ENCODE data around the gene TMEM125. TPM values are rescaled to one million over a fixed set of nuclear protein-coding genes. Genes with fewer than 3 reads are reported as not detected.

TMEM125 gene
- total RNA-seq (2012; rRNA removed) (under 0.01 TPM in 1 of 2 replicates, not detected in the other), polyA plus RNA-seq (2012; rRNA removed) (0.03 and 0.10 TPM in 2 replicates), Bru-seq, nascent RNA (percentile 13 among the genes with signal in this experiment), BruChase-seq, experiment 1, labeled RNA remaining after a 6-hour chase (percentile 12 among the genes with signal in this experiment), BruChase-seq, experiment 2, labeled RNA remaining after a 2-hour chase (not detected)
- 0.09 and 0.14 TPM in 2 replicates for polyA plus RNA-seq (2012; cell fraction: cytosol; rRNA removed)
- 0.06 and 0.24 TPM in 2 replicates for polyA plus RNA-seq (2012; cell fraction: nucleus; rRNA removed; ENCODE audit: low replicate concordance)
- long read RNA-seq: 0 reads

DNA sequence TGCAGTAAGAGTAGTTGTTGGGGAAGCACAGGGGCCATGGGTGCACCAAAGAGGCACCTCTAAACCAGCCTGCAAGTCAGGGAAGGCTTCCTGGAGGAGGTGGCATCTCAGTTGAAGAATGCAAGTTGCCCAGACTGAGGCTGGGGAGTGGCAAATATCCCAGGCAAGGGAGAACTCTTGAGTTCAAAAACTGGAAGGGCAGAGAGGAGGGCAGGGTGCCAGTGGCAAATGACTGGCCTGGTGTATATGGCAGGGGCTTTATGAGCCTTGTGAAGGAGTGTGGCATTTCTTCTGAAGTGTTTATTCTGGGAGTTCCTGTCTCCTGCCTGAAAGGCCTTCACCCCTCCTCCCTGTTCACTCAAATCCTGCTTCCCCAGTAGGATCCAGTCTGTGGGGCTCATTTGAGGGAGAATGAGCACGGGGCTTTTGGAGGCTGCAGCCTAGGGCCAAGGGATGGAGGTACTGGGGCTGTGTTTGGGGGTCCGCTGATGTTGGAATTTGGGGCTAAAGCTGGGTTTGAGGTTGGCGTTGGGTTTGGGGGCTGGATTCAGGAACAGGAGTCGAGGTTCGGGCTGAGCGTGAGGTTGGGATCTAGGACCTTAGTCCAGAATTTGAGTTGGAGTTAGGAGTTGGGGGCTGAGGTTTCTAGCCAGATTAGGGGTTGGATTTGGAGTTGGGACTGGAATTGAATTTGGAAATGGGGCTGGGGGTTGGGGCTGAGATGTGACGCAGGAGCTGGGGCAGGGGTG, at the start of gene TMEM125:
TSS of gene TMEM125 (plus strand) at position 357 of the 749 bp plus-strand sequence. CDS start 2,740 bp downstream, outside the sequence.
- Histone ChIP-seq H3K4me2 (ENCODE audit: low read depth, low read length) (no peak within 1 kb of the TSS; the same call in 1 of the 2 replicates), H3K4ac (ENCODE audit: low read depth, low read length) (no peak within 1 kb of the TSS)
- TF ChIP-seq RFX5 (IDR thresholded peaks at IDR 0.05; ENCODE audit: low read depth, low read length): no peak
- no peak for TF ChIP-seq CHD1 (IDR thresholded peaks at IDR 0.05; ENCODE audit: low read depth, low read length)
- no peak for TF ChIP-seq FOS (IDR thresholded peaks at IDR 0.05; ENCODE audit: low read depth, low read length)
- no peak for TF ChIP-seq RAD21 (IDR thresholded peaks at IDR 0.05; ENCODE audit: low read length)
- TF ChIP-seq ELK1 (IDR thresholded peaks at IDR 0.05; ENCODE audit: borderline replicate concordance, low read depth, low read length): no peak
- no peak for TF ChIP-seq USF2 (IDR thresholded peaks at IDR 0.05; ENCODE audit: low read depth, low read length)
- TF ChIP-seq MAZ (IDR thresholded peaks at IDR 0.05; ENCODE audit: borderline replicate concordance, low read depth, low read length): no peak
- TF ChIP-seq NFE2L2 (IDR thresholded peaks at IDR 0.05; ENCODE audit: low read depth, low read length): no peak
- no peak for TF ChIP-seq SMC3 (IDR thresholded peaks at IDR 0.05; ENCODE audit: low read depth, low read length)
- no peak for TF ChIP-seq CEBPB (IDR thresholded peaks at IDR 0.05; ENCODE audit: low read depth, low read length)
- no peak for TF ChIP-seq BHLHE40 (IDR thresholded peaks at IDR 0.05; ENCODE audit: low read depth, low read length)
- TF ChIP-seq CTCF (conservative IDR thresholded peaks at IDR 0.05; ENCODE audit: low read depth, low read length): no peak
- no peak for TF ChIP-seq MAFK (IDR thresholded peaks at IDR 0.05; ENCODE audit: low read depth, low read length)
- TF ChIP-seq POLR2A (IDR thresholded peaks at IDR 0.05; ENCODE audit: low read depth, low read length): no peak

More for the DNA sequence above, at the start of gene TMEM125:
- Histone ChIP-seq H3K27me3 (ENCODE audit: control insufficient read depth, insufficient read depth, low read length) (peaks cover 2% of the 10 kb centered on the region; the same call in 1 of the 2 replicates), H3K36me3 (ENCODE audit: control insufficient read depth, insufficient read depth, low read length) (no peaks in the 10 kb centered on the region), H3K27ac (ENCODE audit: insufficient read depth, low read length) (no peak within 1 kb of the TSS), H4K91ac (ENCODE audit: insufficient read depth, low read depth, low read length) (no peak within 1 kb of the TSS), H3K23ac (ENCODE audit: low read depth, low read length) (no peak within 1 kb of the TSS), H3K9ac (ENCODE audit: low read depth, low read length) (no peak within 1 kb of the TSS), H4K8ac (ENCODE audit: low read depth in 2 of 2, low read length in 2 of 2) (no peak within 1 kb of the TSS), H3K9me3 (ENCODE audit: control insufficient read depth, insufficient read depth, low read length) (no peaks in the 10 kb centered on the region), H3K79me1 (ENCODE audit: low read depth in 1 of 2, low read length in 2 of 2) (no peaks in the 10 kb centered on the region), H2BK20ac (ENCODE audit: low read depth, low read length) (no peak within 1 kb of the TSS), H2AK5ac (ENCODE audit: low read depth, low read length) (no peak within 1 kb of the TSS), H3K9me1 (ENCODE audit: insufficient read depth, low read length) (no peaks in the 10 kb centered on the region), H3K4me1 (ENCODE audit: control insufficient read depth, insufficient read depth, low read length) (peaks cover 6% of the 10 kb centered on the region; the same call in 1 of the 2 replicates), H2AK9ac (replicated peaks; ENCODE audit: low read depth, low read length, poor library complexity) (no peak within 1 kb of the TSS), H4K20me1 (ENCODE audit: insufficient read depth, low read length) (no peaks in the 10 kb centered on the region), H4K5ac (ENCODE audit: low read depth, low read length) (no peak within 1 kb of the TSS), H2BK15ac (ENCODE audit: low read depth, low read length) (no peak within 1 kb of the TSS), H3K18ac (ENCODE audit: low read depth, low read length) (no peak within 1 kb of the TSS), H2AFZ (replicated peaks; ENCODE audit: low read length, poor library complexity) (peak within 1 kb of the TSS; percentile 64), H2BK120ac (ENCODE audit: low read depth, low read length) (no peak within 1 kb of the TSS), H3K4me3 (ENCODE audit: insufficient read depth, low read depth, low read length) (no peak within 1 kb of the TSS), H2BK5ac (ENCODE audit: low read depth, low read length, poor library complexity, severe bottlenecking) (no peak within 1 kb of the TSS), H3K56ac (ENCODE audit: extremely low read depth, insufficient read depth, low read length) (no peak within 1 kb of the TSS), H3K14ac (replicated peaks; ENCODE audit: low read depth, low read length) (no peak within 1 kb of the TSS)
- ChIA-PET POLR2A (ENCODE audit: unreplicated experiment) (no interaction called here), CTCF (no interaction called here)
- in situ Hi-C loops (cut with MboI; ENCODE audit: low sequenced_read_pairs) (no loop called here), dilution Hi-C loops (cut with HindIII; ENCODE audit: low sequenced_read_pairs, unreplicated experiment) (no loop called here), intact Hi-C loops (cut with micrococcal nuclease) (no loop called here)
- WGBS, 2 experiments (ENCODE audit: extremely low coverage in 2 of 2, insufficient read length in 1 of 2): 77% methylated on average over 5 of the region's 7 CpGs; no CpG with 5 or more reads in 1 of the 2 experiments
- BruUV-seq (replicated peaks): no TSS peak
- ATAC-seq (ENCODE audit: low read depth) (no peak), DNase-seq (no peak)

Measured in IMR-90 (cell line).